HepG2 (cell line): ENCODE data around the gene MLNR. TPM values are rescaled to one million over a fixed set of nuclear protein-coding genes. Genes with fewer than 3 reads are reported as not detected.

Experiments
- ATAC-seq: fragments of 200-7000 bp; cut with Tn5 transposase; 3 replicates; pipeline ENCODE4 v1.9.1; 2020; ENCODE audit warnings: mild to moderate bottlenecking, moderate library complexity
- BruUV-seq: library from RNA; stranded (reverse); fragments of 400-500 nt; replicated peaks from 2 replicates; lab custom pipeline; 2021; lab: Mats Ljungman, UMichigan
- CTCF ChIA-PET: fragments of 300-600 bp; formaldehyde crosslinking; extraction: SDS; loops from one replicate; lab custom pipeline; 2021; ENCODE audit warnings: low total read pairs, inconsistent platforms, low intra/inter-chr PET ratio; lab: Yijun Ruan, JAX
- POLR2A ChIA-PET: fragments of 350-600 bp; sonication (Branson Sonifier 250); formaldehyde crosslinking; loops from one replicate; lab custom pipeline; 2020; ENCODE audit warnings: antibody characterized with exemption, inconsistent platforms; lab: Yijun Ruan, JAX
- DNase-seq: peaks from one replicate; pipeline ENCODE4 v3.0.0-alpha.2; 2015; ENCODE audit warnings: low spot score
- FAIRE-seq: peaks from 3 replicates; lab custom pipeline; 2011; peaks lifted over from hg19 to GRCh38; lab: Jason Lieb, UNC
- H2AFZ ChIP-seq: one replicate; pipeline ENCODE4 v1.6.1; 2011; ENCODE audit warnings: low read length, inconsistent platforms
- H3K27ac ChIP-seq: fragments of 300-600 bp; 3 replicates; pipeline ENCODE4 v1.8.0; 2011; ENCODE audit warnings: mixed run types, mild to moderate bottlenecking, mixed read lengths, low read length, inconsistent platforms; ENCODE audit not compliant: insufficient read depth; ENCODE audit errors: extremely low read length
- H3K27me3 ChIP-seq, 2 experiments: fragments of 200-600 bp in 1 of 2; 2 replicates in 1 of 2; 3 replicates in 1 of 2; pipeline versions ENCODE4 v1.6.0 to v1.8.0; 2011; ENCODE audit warnings: low read length in 2 of 2, mild to moderate bottlenecking in 2 of 2, moderate library complexity in 2 of 2, inconsistent platforms in 1 of 2; ENCODE audit not compliant: insufficient read depth in 2 of 2, control insufficient read depth in 1 of 2
- H3K36me3 ChIP-seq, 2 experiments: fragments of 200-600 bp in 1 of 2; replicated peaks in 1 of 2; 2 replicates in 1 of 2; 3 replicates in 1 of 2; pipeline versions ENCODE4 v1.5.1 to v1.8.0; 2011; ENCODE audit warnings: low read length in 2 of 2, inconsistent platforms in 1 of 2; ENCODE audit not compliant: insufficient read depth in 2 of 2, control insufficient read depth in 1 of 2
- H3K4me1 ChIP-seq: 2 replicates; pipeline ENCODE4 v1.5.1; 2012; ENCODE audit warnings: low read length, inconsistent platforms; ENCODE audit not compliant: insufficient read depth
- H3K4me2 ChIP-seq: 2 replicates; pipeline ENCODE4 v1.6.0; 2011; ENCODE audit warnings: low read depth, low read length, inconsistent platforms
- H3K4me3 ChIP-seq, 3 experiments: fragments of 200-600 bp in 1 of 3; sonication (generic), shearing (Covaris generic) in 1 of 3; replicated peaks in 1 of 3; 2 replicates each; pipeline ENCODE4 v1.5.1; 2011 to 2016; ENCODE audit warnings: low read length in 3 of 3, inconsistent platforms in 2 of 3, low read depth in 2 of 3, mild to moderate bottlenecking in 2 of 3, control low read depth in 1 of 3, mixed read lengths in 1 of 3; ENCODE audit not compliant: insufficient read depth in 1 of 3
- H3K79me2 ChIP-seq: one replicate; pipeline ENCODE4 v1.6.1; 2011; ENCODE audit warnings: low read length, inconsistent platforms; ENCODE audit not compliant: insufficient read depth
- H3K9ac ChIP-seq: 2 replicates; pipeline ENCODE4 v1.6.0; 2011; ENCODE audit warnings: mild to moderate bottlenecking, low read depth, low read length, inconsistent platforms; ENCODE audit not compliant: insufficient read depth
- H3K9me3 ChIP-seq: 2 replicates; pipeline ENCODE4 v1.5.1; 2012; ENCODE audit warnings: mild to moderate bottlenecking, low read length
- H4K20me1 ChIP-seq: 2 replicates; pipeline ENCODE4 v1.6.0; 2011; ENCODE audit warnings: inconsistent platforms, mild to moderate bottlenecking, low read length, moderate library complexity; ENCODE audit not compliant: insufficient read depth
- EP300 ChIP-seq, 3 experiments: sonication (generic) in 1 of 3; formaldehyde crosslinking in 1 of 3; IDR thresholded peaks; 2 replicates each; pipeline versions ENCODE4 v1.5.1 to v1.6.1; 2011 to 2020; ENCODE audit warnings: low read depth in 2 of 3, low read length in 2 of 3, borderline replicate concordance in 1 of 3, improper control_type of control experiment in 1 of 3, mild to moderate bottlenecking in 1 of 3, missing genetic modification reagents in 1 of 3, moderate library complexity in 1 of 3
- GATAD2A ChIP-seq: IDR thresholded peaks from 2 replicates; pipeline ENCODE4 v1.6.1; 2016
- GZF1 ChIP-seq: sonication (generic); formaldehyde crosslinking; IDR thresholded peaks from 2 replicates; pipeline ENCODE4 v1.5.1; 2020; ENCODE audit warnings: mild to moderate bottlenecking, missing genetic modification reagents
- KLF12 ChIP-seq: sonication (generic); formaldehyde crosslinking; IDR thresholded peaks from 2 replicates; pipeline ENCODE4 v1.4.0; 2020; ENCODE audit warnings: missing genetic modification reagents, borderline replicate concordance
- PCBP1 ChIP-seq: fragments of 200-400 bp; formaldehyde crosslinking; IDR thresholded peaks from 2 replicates; pipeline ENCODE4 v1.6.1; 2017; ENCODE audit warnings: mild to moderate bottlenecking, low read depth, low read length, borderline replicate concordance
- SIX4 ChIP-seq: sonication (generic); formaldehyde crosslinking; IDR thresholded peaks from 2 replicates; pipeline ENCODE4 v1.4.0; 2020; ENCODE audit warnings: missing genetic modification reagents
- SRSF4 ChIP-seq: fragments of 200-400 bp; formaldehyde crosslinking; IDR thresholded peaks from one replicate; pipeline ENCODE4 v1.6.1; 2018; ENCODE audit warnings: mild to moderate bottlenecking, low read depth, low read length, moderate library complexity; ENCODE audit not compliant: poor library complexity, severe bottlenecking
- THYN1 ChIP-seq: sonication (generic); formaldehyde crosslinking; IDR thresholded peaks from 2 replicates; pipeline ENCODE4 v1.8.1; 2023; ENCODE audit warnings: low read depth, mild to moderate bottlenecking, moderate library complexity, missing genetic modification reagents, borderline replicate concordance
- ZFY ChIP-seq: sonication (generic); formaldehyde crosslinking; IDR thresholded peaks from 2 replicates; pipeline ENCODE4 v1.4.0; 2020; ENCODE audit warnings: missing genetic modification reagents
- ZNF720 ChIP-seq: sonication (generic); formaldehyde crosslinking; IDR thresholded peaks from 2 replicates; pipeline ENCODE4 v1.4.0; 2020; ENCODE audit warnings: missing genetic modification reagents
- ZNF878 ChIP-seq: sonication (generic); formaldehyde crosslinking; IDR thresholded peaks from 2 replicates; pipeline ENCODE4 v1.8.1; 2023; ENCODE audit warnings: mild to moderate bottlenecking, missing genetic modification reagents, moderate library complexity
- WGBS: methylation state at CpG from one replicate; pipeline ENCODE4 v1.1.6; 2017; ENCODE audit warnings: low lambda C conversion rate; 5-methylcytosine and 5-hydroxymethylcytosine counted together
- in situ Hi-C: cut with HindIII; loops from 2 replicates; pipeline ENCODE4 v1.10.0; 2017; ENCODE audit warnings: low pct_unique_long_range_greater_than_20kb; ENCODE audit not compliant: extremely low pct_ligation_motif_present
- intact Hi-C: fragments of 100-400 bp; cut with micrococcal nuclease; formaldehyde crosslinking; loops from one replicate; pipeline ENCODE4 v1.10.0; 2022; ENCODE audit not compliant: unreplicated experiment
- polyA plus RNA-seq, 8 experiments: library from polyadenylated mRNA; depleted of rRNA in 3 of 8; stranded (reverse) in 7 of 8; unstranded in 1 of 8; fragments of >200 nt; fragmentation: Illumina TruSeq in 4 of 8; extraction: Trizol in 4 of 8; gene quantifications; 2 replicates each; pipeline versions ENCODE4 v1.2.1 to v1.2.3, GENCODE V29; 2011 to 2016; ENCODE audit warnings: low read depth in 4 of 8, missing spikeins in 1 of 8, mixed read lengths in 1 of 8; ENCODE audit not compliant: insufficient read depth in 1 of 8
- total RNA-seq, 5 experiments: library from RNA; depleted of rRNA; stranded (reverse); fragments of >200 nt; fragmentation: Illumina TruSeq; extraction: Trizol; gene quantifications; 2 replicates each; pipeline ENCODE4 v1.2.3, GENCODE V29; 2016; ENCODE audit warnings: low read depth in 1 of 5
- TF ChIP-seq, protein P1 (sequence below): sonication (generic); formaldehyde crosslinking; IDR thresholded peaks from 2 replicates; pipeline ENCODE4 v1.4.0; 2020; ENCODE audit warnings: missing genetic modification reagents
- TF ChIP-seq, protein P2 (sequence below): sonication (generic); formaldehyde crosslinking; IDR thresholded peaks from 2 replicates; pipeline ENCODE4 v1.5.1; 2020; ENCODE audit warnings: mild to moderate bottlenecking, missing genetic modification reagents, moderate library complexity

The MLNR gene
- total and polyA plus RNA-seq, 2 of the 13 experiments (the other 11 are each of a cell fraction or from before 2014, with no cell fraction given), result 0.46 TPM; not detected in 1

DNA sequence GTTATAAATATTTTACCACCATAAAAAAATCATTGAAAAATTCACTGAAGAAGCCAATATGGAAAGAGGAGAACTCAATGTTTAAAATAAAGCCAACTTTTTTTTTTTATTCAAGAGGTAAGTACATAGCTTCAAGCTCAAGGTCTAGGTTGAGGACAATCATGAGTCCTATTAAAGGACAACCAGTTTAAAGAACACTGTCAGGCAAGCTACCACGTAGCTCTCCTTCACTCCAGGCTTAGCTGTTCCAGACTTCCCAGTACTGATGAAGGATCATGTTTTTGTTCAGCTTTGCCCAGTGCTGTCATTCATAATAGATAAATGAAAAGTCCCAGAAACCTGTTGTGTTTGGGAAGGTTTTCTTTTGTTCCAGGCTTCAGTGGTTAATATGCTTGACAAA is 10.0 kb upstream of the MLNR start:
- ATAC-seq (no peak), FAIRE-seq (no peak), DNase-seq (no peak)
- ChIA-PET CTCF (no interaction called here), POLR2A (no interaction called here)
- Histone ChIP-seq H3K27me3 (no peaks in the 10 kb centered on the region), H3K27ac (no peak overlapping the region), H3K4me1 (peaks cover 12% of the 10 kb centered on the region), H3K9ac (no peak overlapping the region), H3K79me2 (no peaks in the 10 kb centered on the region), H3K4me2 (no peak overlapping the region), H3K9me3 (no peaks in the 10 kb centered on the region), H3K4me3 (no peak overlapping the region), H2AFZ (no peak overlapping the region), H3K36me3 (peaks cover 4 to 25% of the 10 kb centered on the region in 2 experiments), H4K20me1 (no peaks in the 10 kb centered on the region)
- no TSS peak for BruUV-seq
- intact Hi-C loops, result no loop called here
- 87% methylated on average over 1 of the region's 1 CpG for WGBS
- in situ Hi-C loops, result no loop called here
- TF ChIP-seq ZFY (CRISPR knock-in tag), result no peak
- no peak for TF ChIP-seq ZNF878 (CRISPR knock-in tag)
- TF ChIP-seq, protein P1, sequence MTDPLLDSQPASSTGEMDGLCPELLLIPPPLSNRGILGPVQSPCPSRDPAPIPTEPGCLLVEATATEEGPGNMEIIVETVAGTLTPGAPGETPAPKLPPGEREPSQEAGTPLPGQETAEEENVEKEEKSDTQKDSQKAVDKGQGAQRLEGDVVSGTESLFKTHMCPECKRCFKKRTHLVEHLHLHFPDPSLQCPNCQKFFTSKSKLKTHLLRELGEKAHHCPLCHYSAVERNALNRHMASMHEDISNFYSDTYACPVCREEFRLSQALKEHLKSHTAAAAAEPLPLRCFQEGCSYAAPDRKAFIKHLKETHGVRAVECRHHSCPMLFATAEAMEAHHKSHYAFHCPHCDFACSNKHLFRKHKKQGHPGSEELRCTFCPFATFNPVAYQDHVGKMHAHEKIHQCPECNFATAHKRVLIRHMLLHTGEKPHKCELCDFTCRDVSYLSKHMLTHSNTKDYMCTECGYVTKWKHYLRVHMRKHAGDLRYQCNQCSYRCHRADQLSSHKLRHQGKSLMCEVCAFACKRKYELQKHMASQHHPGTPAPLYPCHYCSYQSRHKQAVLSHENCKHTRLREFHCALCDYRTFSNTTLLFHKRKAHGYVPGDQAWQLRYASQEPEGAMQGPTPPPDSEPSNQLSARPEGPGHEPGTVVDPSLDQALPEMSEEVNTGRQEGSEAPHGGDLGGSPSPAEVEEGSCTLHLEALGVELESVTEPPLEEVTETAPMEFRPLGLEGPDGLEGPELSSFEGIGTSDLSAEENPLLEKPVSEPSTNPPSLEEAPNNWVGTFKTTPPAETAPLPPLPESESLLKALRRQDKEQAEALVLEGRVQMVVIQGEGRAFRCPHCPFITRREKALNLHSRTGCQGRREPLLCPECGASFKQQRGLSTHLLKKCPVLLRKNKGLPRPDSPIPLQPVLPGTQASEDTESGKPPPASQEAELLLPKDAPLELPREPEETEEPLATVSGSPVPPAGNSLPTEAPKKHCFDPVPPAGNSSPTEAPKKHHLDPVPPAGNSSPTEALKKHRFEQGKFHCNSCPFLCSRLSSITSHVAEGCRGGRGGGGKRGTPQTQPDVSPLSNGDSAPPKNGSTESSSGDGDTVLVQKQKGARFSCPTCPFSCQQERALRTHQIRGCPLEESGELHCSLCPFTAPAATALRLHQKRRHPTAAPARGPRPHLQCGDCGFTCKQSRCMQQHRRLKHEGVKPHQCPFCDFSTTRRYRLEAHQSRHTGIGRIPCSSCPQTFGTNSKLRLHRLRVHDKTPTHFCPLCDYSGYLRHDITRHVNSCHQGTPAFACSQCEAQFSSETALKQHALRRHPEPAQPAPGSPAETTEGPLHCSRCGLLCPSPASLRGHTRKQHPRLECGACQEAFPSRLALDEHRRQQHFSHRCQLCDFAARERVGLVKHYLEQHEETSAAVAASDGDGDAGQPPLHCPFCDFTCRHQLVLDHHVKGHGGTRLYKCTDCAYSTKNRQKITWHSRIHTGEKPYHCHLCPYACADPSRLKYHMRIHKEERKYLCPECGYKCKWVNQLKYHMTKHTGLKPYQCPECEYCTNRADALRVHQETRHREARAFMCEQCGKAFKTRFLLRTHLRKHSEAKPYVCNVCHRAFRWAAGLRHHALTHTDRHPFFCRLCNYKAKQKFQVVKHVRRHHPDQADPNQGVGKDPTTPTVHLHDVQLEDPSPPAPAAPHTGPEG (CRISPR knock-in tag), result no peak
- TF ChIP-seq SRSF4, result no peak
- no peak for TF ChIP-seq GZF1 (CRISPR knock-in tag)
- no peak for TF ChIP-seq ZNF720 (CRISPR knock-in tag)
- no peak for TF ChIP-seq PCBP1
- TF ChIP-seq GATAD2A (CRISPR knock-in tag), result no peak
- no peak for TF ChIP-seq THYN1 (CRISPR knock-in tag)
- no peak for TF ChIP-seq EP300 (IDR thresholded peaks at IDR 0.05; ENCODE audit: low read depth in 2 of 2, low read length in 2 of 2)
- TF ChIP-seq EP300 (CRISPR knock-in tag; IDR thresholded peaks at IDR 0.05; ENCODE audit: borderline replicate concordance), result no peak
- TF ChIP-seq, protein P2, sequence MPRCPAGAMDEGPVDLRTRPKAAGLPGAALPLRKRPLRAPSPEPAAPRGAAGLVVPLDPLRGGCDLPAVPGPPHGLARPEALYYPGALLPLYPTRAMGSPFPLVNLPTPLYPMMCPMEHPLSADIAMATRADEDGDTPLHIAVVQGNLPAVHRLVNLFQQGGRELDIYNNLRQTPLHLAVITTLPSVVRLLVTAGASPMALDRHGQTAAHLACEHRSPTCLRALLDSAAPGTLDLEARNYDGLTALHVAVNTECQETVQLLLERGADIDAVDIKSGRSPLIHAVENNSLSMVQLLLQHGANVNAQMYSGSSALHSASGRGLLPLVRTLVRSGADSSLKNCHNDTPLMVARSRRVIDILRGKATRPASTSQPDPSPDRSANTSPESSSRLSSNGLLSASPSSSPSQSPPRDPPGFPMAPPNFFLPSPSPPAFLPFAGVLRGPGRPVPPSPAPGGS (CRISPR knock-in tag), result no peak
- TF ChIP-seq SIX4 (CRISPR knock-in tag), result no peak
- no peak for TF ChIP-seq KLF12 (CRISPR knock-in tag)
